ENCODE measurements around the gene POLR1G. TPM values are rescaled to one million over a fixed set of nuclear protein-coding genes. Genes with fewer than 3 reads are reported as not detected.

POLR1G gene
- total and polyA plus RNA-seq, 2 donors from 2014 or later: 2.4 to 3.9 TPM

GRCh38 chr19:45400192-45400591 lies 6.3 kb upstream of the POLR1G start:
- FAIRE-seq: no peak
- peak in 1 of 5 donors; percentile 42 for DNase-seq
- Histone ChIP-seq H3K4me3 (ENCODE audit: low read length in 3 of 3) (no peak overlapping the region), H3K36me3 (ENCODE audit: control insufficient read depth in 2 of 3, insufficient read depth in 3 of 3, low read length in 3 of 3) (no peaks in the 10 kb centered on the region), H3K9me3 (ENCODE audit: control insufficient read depth in 2 of 3, insufficient read depth in 1 of 3, low read length in 3 of 3) (no peaks in the 10 kb centered on the region), H3K9ac (ENCODE audit: low read length in 3 of 3) (no peak overlapping the region), H3K27ac (ENCODE audit: low read depth in 2 of 2, low read length in 2 of 2) (no peak overlapping the region), H3K4me1 (ENCODE audit: control insufficient read depth in 2 of 3, insufficient read depth in 2 of 3, low read depth in 1 of 3, low read length in 3 of 3) (peaks cover 0 to 9% (median 8%) of the 10 kb centered on the region in 3 donors), H3K27me3 (ENCODE audit: control insufficient read depth, insufficient read depth, low read length) (peaks cover 18% of the 10 kb centered on the region)
- TF ChIP-seq CTCF (IDR thresholded peaks at IDR 0.05; ENCODE audit: borderline replicate concordance, extremely low read depth, insufficient read depth): no peak
- intact Hi-C loops (cut with DNase I): no loop called here

- Histone ChIP-seq H3K27ac (ENCODE audit: low read depth in 2 of 2, low read length in 2 of 2) (no peak overlapping the region), H3K36me3 (ENCODE audit: control insufficient read depth in 2 of 3, insufficient read depth in 3 of 3, low read length in 3 of 3) (no peaks in the 10 kb centered on the region), H3K4me1 (ENCODE audit: control insufficient read depth in 2 of 3, insufficient read depth in 2 of 3, low read depth in 1 of 3, low read length in 3 of 3) (peaks cover 0 to 10% (median 9%) of the 10 kb centered on the region in 3 donors), H3K9ac (ENCODE audit: low read length in 3 of 3) (no peak overlapping the region), H3K4me3 (ENCODE audit: low read length in 3 of 3) (no peak overlapping the region), H3K9me3 (ENCODE audit: control insufficient read depth in 2 of 3, insufficient read depth in 1 of 3, low read length in 3 of 3) (no peaks in the 10 kb centered on the region), H3K27me3 (ENCODE audit: control insufficient read depth, insufficient read depth, low read length) (peaks cover 15% of the 10 kb centered on the region)
- no peak for DNase-seq
- TF ChIP-seq CTCF (IDR thresholded peaks at IDR 0.05; ENCODE audit: borderline replicate concordance, extremely low read depth, insufficient read depth): no peak
- intact Hi-C loops (cut with DNase I): no loop called here
- FAIRE-seq: no peak
Observed at GRCh38 chr19:45401815-45402214, 4.6 kb upstream of the POLR1G start.

- Histone ChIP-seq H3K27me3 (ENCODE audit: control insufficient read depth, insufficient read depth, low read length) (peaks cover 15% of the 10 kb centered on the region), H3K4me1 (ENCODE audit: control insufficient read depth in 2 of 3, insufficient read depth in 2 of 3, low read depth in 1 of 3, low read length in 3 of 3) (peaks cover 0 to 12% (median 9%) of the 10 kb centered on the region in 3 donors), H3K4me3 (ENCODE audit: low read length in 3 of 3) (no peak overlapping the region), H3K9ac (ENCODE audit: low read length in 3 of 3) (no peak overlapping the region), H3K9me3 (ENCODE audit: control insufficient read depth in 2 of 3, insufficient read depth in 1 of 3, low read length in 3 of 3) (no peaks in the 10 kb centered on the region), H3K36me3 (ENCODE audit: control insufficient read depth in 2 of 3, insufficient read depth in 3 of 3, low read length in 3 of 3) (no peaks in the 10 kb centered on the region), H3K27ac (ENCODE audit: low read depth in 2 of 2, low read length in 2 of 2) (peak overlapping the region in 1 of 2 donors; percentile 41)
- DNase-seq (peak in 3 of 5 donors; percentile 54 to 60 (median 59)), FAIRE-seq (no peak)
- peak; percentile 9 for TF ChIP-seq CTCF (IDR thresholded peaks at IDR 0.05; ENCODE audit: borderline replicate concordance, extremely low read depth, insufficient read depth)
- intact Hi-C loops (cut with DNase I): no loop called here
Observed at GRCh38 chr19:45402298-45403061, 4.0 kb upstream of the POLR1G start.

All from kidney (tissue), 14 donors.